HG03175 (cell line): ENCODE measurements around the gene MET.

Experiments
- ATAC-seq: cut with Tn5 transposase; IDR thresholded peaks from one replicate; pipeline ENCODE4 v1.9.1; 2021; ENCODE audit warnings: mild to moderate bottlenecking, moderate library complexity; ENCODE audit not compliant: unreplicated experiment

MET gene

GRCh38 chr7:116663744-116664143 lies 8.3 kb upstream of the MET start:
- no peak for ATAC-seq

DNA sequence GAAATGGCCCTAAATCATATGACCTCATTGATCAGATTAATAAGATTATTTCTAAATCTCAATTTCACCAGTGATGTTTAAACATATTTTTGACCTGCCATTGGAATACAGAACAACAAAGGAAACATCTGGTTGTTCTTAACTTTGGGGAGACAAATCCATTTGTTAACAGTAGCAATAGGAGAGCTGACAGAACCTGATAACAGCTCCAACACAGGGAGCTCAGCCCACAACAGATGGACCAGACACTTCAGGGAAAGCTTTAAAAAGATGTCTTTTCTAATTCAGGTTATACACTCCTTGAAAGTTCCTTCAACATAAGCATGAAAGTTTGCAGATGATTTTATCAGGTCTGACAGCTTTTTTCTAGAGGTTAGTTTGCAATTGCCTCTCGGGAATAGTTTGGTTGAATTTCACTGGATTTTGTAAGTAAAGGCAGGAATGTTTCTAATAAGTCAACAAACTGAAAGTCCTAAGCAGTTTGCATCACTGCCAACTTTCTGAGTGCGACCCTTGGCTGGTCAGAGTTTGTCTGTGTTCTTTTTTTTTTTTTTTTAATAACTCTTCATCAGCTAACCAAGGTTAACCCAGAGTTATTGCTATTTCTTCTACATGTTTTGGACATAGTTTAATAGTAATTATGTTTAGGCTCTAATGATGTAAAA lies 6.5 kb upstream of the MET start:
- ATAC-seq = no peak

DNA sequence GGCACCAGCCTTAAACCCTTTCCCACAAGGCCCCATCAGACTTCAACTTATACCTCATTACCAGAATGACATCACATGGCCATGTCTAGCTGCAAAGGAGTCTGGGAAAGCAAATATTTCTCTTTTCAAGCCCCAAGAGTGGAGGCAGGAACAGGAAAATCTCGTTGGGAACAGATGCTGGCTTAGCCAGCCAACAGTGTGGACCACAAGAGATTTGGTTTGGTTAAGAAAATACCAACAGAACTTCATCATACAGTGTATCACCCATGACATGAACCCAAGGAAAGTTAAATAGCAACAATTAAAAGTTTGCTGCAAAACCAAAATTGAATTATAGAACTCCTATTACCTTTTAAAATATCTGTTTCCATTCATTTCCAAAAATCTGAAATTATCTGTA lies 2.2 kb upstream of the MET start:
- ATAC-seq = no peak

GRCh38 chr7:116670409-116671015 lies 1.5 kb upstream of the MET start:
- ATAC-seq = no peak

- ATAC-seq = no peak
Observed at GRCh38 chr7:116671111-116671510, 885 bp upstream of the MET start.

- ATAC-seq = no peak
Observed at GRCh38 chr7:116672596-116673456, 830 bp downstream of the MET start.

DNA sequence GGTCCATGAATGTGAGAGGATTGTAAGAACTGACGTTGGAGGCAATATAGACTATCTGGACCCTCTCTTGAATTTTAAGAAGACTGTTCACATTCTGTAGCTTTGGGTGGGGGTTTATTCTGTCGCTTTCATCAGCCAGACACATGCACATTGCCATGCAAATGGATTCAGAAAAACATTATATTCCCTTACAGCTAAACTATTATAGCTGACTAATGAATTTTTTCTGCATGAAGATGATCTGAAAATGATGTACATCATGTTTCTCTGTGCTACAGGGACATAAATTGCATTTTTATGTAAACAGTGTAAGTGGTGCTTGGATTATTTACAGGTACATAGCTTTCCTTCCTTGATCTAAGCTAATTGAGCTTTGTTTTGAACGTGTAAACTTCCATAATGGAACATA lies 1.5 kb downstream of the MET start:
- no peak for ATAC-seq

DNA sequence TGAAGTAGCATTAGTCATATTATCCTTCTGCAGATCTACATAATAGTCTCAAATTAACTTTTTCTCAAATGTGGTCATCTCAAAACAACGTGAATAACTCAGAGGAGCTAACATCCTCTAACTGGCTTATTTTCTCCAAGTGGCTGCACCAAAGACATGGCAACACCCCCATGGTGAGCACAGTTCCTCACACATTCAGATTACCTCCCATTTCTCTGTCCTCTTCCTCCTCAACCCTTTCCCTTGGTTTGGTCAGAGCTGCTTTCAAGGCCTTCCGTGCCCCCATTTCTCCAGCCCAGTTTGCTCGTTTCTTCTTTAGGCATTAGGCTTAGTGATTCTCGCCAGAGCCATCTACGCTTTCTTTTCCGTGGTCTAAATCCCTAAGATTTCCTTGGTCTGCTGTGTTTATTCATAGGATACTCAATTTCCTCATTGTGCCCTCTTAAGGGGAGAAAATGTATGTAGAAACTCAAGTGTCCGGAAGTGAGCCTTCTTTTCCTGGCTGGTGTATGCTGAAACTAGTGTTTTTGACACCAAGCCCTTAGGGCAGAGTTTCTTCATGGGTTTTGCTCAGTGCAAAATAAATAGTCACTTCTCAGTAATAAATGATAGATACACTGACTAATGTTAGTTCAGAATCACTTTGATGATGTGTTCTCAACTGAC lies 2.6 kb downstream of the MET start:
- no peak for ATAC-seq

DNA sequence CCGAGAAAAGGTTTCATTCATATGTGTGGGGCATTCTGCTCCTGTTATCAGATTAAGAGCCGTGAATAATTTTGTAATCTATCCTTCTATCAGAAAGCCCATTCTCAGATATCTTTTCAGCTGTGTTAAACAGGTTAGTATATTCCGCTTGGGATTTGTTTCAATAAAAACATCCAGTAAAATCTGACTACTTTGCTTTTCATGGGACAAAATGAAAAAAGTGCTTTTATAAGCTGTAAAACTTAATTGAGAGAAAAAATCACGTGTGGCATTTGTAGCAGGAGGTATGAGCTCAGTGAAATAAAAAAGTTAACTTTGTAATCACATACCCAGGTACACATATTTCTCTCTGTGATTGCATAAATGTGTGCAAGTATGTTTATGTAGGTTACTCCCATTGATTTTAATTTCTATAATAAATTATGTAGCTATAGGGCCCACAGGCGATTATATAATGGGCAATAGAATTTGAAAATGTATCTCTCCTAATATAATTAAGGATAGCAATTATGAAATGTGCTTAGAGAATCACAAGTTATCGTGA lies 3.9 kb downstream of the MET start:
- ATAC-seq = no peak

GRCh38 chr7:116678780-116679179 lies 6.8 kb downstream of the MET start:
- ATAC-seq = no peak

DNA sequence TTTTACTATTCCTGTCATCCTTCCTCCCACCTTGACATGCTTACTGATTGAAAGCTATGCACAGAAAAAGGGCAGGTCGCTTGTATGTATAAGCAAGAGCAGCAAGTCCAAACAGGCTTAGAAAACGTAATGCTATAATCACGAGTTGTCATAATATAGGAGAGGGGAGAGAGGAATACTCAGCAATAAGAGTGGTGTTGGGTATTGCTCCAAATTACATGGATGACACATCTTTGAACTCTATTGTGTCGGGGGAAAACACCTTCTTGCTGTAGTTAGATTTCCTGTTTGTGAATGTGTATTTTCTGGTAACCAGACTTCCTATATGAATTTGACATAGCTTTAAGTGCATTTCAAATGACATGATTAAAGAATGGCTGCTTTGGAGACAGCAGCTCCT lies 7.5 kb downstream of the MET start:
- peak; percentile 31 for ATAC-seq

GRCh38 chr7:116683786-116684185 lies 11.8 kb downstream of the MET start:
- peak; percentile 100 for ATAC-seq

- ATAC-seq = no peak
Observed at GRCh38 chr7:116686033-116686432, 14.0 kb downstream of the MET start.

DNA sequence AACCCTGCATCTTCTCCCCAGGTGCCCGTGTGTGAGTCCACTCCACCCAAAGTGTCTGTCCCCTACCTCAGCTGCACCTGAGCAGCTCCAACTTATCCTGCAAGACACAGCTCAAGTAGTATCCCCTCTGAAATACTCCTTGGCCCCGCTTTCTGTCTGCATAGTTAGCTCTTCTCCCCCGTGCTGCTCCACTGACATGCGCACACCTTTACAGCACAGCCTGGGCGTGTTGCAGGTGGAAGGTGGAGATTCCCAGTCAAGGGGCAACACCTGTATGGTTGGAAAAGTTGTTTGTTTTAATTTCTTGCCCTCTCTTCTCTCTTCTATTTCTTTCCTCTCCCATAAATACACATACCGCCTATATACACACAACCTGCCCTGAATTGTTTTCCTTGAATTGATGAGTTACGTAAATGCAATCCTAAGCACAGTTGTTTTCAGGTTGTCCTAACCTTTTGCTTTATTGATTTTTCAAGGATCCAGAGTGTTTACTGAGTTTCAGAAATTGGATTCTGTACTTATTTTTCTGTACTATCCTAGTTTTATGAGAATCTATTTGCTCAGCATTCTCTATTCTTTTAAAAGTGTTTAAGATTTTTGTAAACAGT lies 14.9 kb downstream of the MET start:
- ATAC-seq = no peak

GRCh38 chr7:116687801-116688201 lies 15.8 kb downstream of the MET start:
- no peak for ATAC-seq

DNA sequence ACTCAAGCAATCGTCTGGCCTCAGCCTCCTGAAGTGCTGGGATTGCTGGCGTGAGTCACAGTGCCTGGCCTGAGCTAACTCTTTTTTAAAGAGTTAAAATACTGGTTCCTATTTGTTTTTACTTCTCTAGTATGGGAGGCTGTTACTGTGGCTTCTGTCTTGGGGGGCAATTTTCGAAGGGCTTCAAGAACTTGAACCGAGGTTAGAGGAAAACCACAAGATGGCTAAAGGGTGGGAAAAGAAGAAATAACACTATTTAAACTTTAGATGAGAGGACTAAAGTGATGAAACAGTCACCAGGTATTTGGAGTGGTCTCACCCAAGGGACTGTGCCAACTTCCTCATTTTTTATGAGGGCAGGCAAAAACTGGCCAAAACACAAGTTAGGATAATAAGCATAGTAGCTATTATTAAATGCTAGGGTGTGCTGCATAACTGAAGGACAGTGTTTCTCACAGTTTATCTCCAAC lies 17.8 kb downstream of the MET start:
- ATAC-seq = no peak

GRCh38 chr7:116691664-116692063 lies 19.7 kb downstream of the MET start:
- ATAC-seq = no peak

GRCh38 chr7:116692401-116693308 lies 20.7 kb downstream of the MET start:
- peak; percentile 80 for ATAC-seq

DNA sequence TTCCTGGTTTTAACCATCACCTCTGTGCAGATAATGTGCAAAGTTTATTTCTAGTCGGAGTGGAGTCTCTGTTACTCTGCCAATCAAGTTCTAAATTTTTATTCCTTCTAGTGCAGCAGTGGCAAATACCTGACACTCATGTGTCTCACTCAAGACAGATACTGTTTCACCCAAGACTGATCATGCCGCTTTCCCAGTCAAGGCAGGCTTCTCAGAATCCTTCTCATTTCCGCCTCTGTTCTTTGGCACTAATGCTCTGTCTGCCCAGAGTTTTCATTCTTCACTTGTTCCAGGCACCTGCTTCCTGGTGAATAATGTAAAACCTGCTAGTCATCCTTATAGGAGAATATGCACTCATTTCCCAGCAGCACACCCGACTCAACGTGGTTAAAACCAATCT lies 24.7 kb downstream of the MET start:
- ATAC-seq = no peak

DNA sequence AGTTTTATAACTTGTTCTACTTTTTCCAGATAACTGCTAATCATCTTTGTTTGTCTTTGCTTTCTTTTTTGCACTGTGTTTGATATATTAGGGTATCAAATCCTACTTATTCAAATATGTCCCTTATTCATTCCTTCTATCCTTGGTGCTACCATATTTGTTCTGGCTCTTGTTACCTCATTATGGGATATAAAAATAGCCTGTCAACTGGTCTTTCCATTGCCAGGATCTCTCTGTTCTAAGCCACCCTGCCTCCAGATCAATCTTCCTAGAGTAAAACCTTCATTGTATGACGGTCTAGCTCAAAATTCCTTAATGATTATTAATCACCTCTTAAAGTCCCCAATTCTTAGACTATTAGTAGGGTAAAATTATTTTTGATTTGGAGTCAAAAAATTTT lies 25.2 kb downstream of the MET start:
- no peak for ATAC-seq
